ENCODE measurements around the gene SASH1. TPM values are rescaled to one million over a fixed set of nuclear protein-coding genes. Genes with fewer than 3 reads are reported as not detected.

Gene SASH1
- total RNA-seq, 1 donor from 2014 or later = 10.6 TPM

- DNase-seq (ENCODE audit: low read depth) = no peak
- no peak overlapping the region for H3K4me3 ChIP-seq (ENCODE audit: low read depth, low read length)
- no peak for TF ChIP-seq CTCF (conservative IDR thresholded peaks at IDR 0.05; ENCODE audit: low read depth, low read length)
Observed at GRCh38 chr6:148492654-148493290, 150.1 kb downstream of the SASH1 start.

DNA sequence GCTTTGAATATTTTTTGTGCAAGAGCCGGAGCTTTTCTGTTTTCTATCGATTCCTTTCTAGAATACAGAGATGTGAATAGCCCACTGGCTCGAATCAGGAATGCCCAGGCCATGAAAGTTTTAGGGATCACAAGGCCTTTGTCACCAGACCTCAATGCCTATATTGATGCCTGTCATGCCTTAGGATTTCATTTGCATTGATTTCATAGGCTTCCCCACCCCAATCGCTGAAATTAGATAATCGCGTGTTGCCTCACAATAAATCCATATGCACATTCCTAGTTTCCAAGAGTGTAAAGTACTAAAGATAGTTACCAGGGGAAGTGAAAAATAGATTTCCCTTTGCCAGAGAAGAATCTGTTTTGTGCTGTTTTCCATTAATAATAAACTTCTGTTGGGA lies 150.8 kb downstream of the SASH1 start:
- TF ChIP-seq CTCF (conservative IDR thresholded peaks at IDR 0.05; ENCODE audit: low read depth, low read length) = no peak
- H3K4me3 ChIP-seq (ENCODE audit: low read depth, low read length) = no peak overlapping the region
- no peak for DNase-seq (ENCODE audit: low read depth)

GRCh38 chr6:148494226-148494625 lies 151.6 kb downstream of the SASH1 start:
- no peak for TF ChIP-seq CTCF (conservative IDR thresholded peaks at IDR 0.05; ENCODE audit: low read depth, low read length)
- no peak overlapping the region for H3K4me3 ChIP-seq (ENCODE audit: low read depth, low read length)
- DNase-seq (ENCODE audit: low read depth) = no peak

DNA sequence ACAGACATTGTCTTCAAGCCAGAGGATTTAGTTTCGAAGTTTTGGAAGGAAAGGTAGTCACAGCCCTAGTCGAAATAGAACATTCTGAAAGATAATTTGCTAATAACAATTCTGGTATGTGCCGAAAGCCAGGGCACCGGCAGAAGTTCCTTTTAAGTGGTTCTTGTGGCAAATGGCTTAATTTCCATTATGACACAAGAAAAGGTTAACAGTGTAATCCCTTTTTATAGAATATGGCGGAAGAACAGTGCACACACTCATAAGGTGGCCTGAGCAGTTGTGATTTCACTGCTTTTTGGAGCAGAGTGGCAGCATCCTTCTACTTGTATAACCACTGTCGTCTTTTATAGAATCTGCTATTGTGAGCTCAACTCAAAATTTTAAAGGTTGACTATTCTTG lies 152.4 kb downstream of the SASH1 start:
- no peak overlapping the region for H3K4me3 ChIP-seq (ENCODE audit: low read depth, low read length)
- TF ChIP-seq CTCF (conservative IDR thresholded peaks at IDR 0.05; ENCODE audit: low read depth, low read length) = no peak
- DNase-seq (ENCODE audit: low read depth) = no peak

GRCh38 chr6:148497257-148497656 lies 154.6 kb downstream of the SASH1 start:
- no peak overlapping the region for H3K4me3 ChIP-seq (ENCODE audit: low read depth, low read length)
- DNase-seq (ENCODE audit: low read depth) = no peak
- no peak for TF ChIP-seq CTCF (conservative IDR thresholded peaks at IDR 0.05; ENCODE audit: low read depth, low read length)

GRCh38 chr6:148497717-148498116 lies 155.1 kb downstream of the SASH1 start:
- DNase-seq (ENCODE audit: low read depth) = no peak
- H3K4me3 ChIP-seq (ENCODE audit: low read depth, low read length) = no peak overlapping the region
- TF ChIP-seq CTCF (conservative IDR thresholded peaks at IDR 0.05; ENCODE audit: low read depth, low read length) = no peak

GRCh38 chr6:148500402-148500801 lies 157.8 kb downstream of the SASH1 start:
- H3K4me3 ChIP-seq (ENCODE audit: low read depth, low read length) = no peak overlapping the region
- no peak for TF ChIP-seq CTCF (conservative IDR thresholded peaks at IDR 0.05; ENCODE audit: low read depth, low read length)
- no peak for DNase-seq (ENCODE audit: low read depth)
